HEK293T (cell line): ENCODE measurements around the gene CIC.

ENCODE experiments used
- BHLHE40 ChIP-seq: fragments of 450-650 bp; IDR thresholded peaks from 2 replicates; pipeline ENCODE4 v1.6.1; 2016; ENCODE audit warnings: mild to moderate bottlenecking, moderate library complexity, borderline replicate concordance
- ELF4 ChIP-seq: fragments of 450-650 bp; IDR thresholded peaks from 2 replicates; pipeline ENCODE4 v1.6.1; 2017; ENCODE audit warnings: antibody characterized with exemption
- FOXA1 ChIP-seq: fragments of 450-650 bp; IDR thresholded peaks from 2 replicates; pipeline ENCODE4 v1.6.1; 2016; ENCODE audit warnings: mild to moderate bottlenecking
- FOXK2 ChIP-seq: fragments of 450-650 bp; IDR thresholded peaks from 2 replicates; pipeline ENCODE4 v1.6.1; 2016; ENCODE audit warnings: mild to moderate bottlenecking
- FOXM1 ChIP-seq: fragments of 450-650 bp; IDR thresholded peaks from 2 replicates; pipeline ENCODE4 v1.6.1; 2017; ENCODE audit warnings: mild to moderate bottlenecking, borderline replicate concordance
- LEF1 ChIP-seq: fragments of 450-650 bp; IDR thresholded peaks from 2 replicates; pipeline ENCODE4 v1.6.1; 2017; ENCODE audit warnings: mild to moderate bottlenecking, borderline replicate concordance
- ZNF384 ChIP-seq: fragments of 450-650 bp; IDR thresholded peaks from 2 replicates; pipeline ENCODE4 v1.6.1; 2016

DNA sequence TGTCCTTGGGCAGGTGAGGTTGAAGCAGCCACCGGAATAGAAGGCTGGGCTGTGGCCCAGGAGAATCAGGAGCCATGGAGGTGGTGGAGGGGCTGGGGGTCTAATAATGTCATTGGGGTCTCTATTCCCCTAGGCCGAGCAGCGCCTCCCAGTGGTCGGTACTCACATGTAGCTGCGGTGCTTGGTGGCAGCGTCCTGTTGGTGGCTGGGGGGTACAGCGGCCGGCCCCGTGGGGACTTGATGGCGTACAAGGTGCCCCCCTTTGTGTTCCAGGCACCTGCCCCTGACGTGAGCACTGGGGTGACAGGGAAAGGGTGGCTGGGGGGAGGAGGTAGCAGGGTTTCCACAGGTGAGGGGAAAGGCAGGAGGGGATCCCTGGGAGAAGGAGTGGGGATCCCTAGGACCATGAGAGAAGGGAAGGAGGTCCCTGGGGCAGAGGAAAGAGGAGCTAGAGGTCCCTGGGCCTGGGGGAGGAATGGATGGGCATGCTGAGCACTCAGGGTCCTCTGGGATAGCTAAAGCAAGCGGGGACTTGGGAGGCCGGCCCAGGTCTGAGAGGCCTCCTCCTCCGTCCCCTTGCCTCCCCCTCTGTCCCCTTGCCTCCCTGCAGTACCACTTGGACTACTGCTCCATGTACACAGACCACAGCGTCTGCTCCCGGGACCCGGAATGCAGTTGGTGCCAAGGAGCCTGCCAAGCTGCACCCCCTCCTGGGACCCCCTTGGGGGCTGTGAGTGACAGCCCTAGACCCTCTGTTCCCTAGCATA is 74.5 kb downstream of the CIC start:
- TF ChIP-seq BHLHE40 (no peak), FOXA1 (no peak), ZNF384 (no peak), ELF4 (no peak), FOXK2 (no peak), FOXM1 (no peak), LEF1 (no peak)
